ENCODE results near the gene DPH1. TPM values are rescaled to one million over a fixed set of nuclear protein-coding genes. Genes with fewer than 3 reads are reported as not detected.

The DPH1 gene
- total RNA-seq, 1 experiment from 2014 or later: 53.9 TPM

DNA sequence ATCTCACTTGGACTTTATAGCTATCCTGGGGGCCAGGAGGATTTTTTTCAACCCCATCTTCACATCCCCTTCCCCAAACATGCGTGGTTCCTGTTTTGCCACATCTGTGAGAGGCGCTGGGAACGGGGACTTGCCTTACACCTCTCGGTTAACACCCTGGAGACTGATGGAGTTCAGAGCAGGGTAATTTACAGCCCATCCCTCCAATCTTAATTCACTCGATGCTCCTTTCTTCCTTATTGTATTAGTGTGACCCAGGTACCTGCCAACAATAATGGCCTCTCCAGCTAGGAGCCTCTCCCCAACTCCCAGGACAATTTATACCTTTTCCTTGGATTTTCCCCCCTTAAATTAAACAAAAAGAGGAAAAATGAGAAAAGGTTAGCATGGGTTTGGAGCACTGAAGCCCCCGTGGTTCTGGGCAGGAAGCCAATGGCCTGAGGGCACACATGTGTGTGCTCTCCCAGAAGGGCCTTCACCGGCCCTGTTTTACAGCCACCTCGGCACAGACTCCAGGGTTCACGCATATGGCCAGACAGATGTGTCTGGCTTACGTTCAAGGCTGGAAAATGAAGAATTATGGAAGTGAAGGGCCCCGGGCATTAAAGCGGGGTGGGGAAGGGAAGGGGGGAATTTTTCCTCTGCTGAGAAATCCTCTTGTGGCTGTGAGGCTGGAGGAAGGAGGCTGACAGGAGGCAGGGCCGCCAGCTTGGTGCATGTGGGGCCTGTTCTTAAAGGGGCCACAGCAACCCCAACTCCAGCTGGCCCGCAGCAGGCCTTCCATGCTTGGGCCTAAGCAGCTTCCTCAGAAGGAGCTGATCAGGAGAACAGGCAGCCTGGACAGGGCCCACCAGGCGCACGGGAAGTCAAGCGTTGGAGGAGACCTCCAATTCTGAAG lies 46.4 kb downstream of the DPH1 start:
- no peak for DNase-seq (ENCODE audit: low read depth)

DNA sequence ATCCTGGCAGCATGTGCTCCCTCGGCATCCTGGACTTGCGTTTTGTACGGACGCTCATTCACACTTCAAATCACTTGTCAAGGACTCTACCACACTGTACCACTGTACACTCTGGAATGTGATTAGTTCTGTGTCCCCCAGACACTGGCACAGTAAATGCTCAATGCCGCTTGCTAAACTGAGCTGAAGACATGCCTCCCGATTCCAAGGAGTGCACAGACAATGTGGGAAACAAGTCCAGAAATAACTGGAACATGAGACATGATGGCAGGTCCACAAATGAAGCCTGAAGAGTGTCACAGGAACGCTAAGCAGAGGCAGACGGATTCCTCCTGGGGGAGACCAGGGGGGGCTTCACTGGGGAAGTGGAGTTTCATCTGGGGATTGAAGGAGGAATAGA lies 47.1 kb downstream of the DPH1 start:
- no peak for DNase-seq (ENCODE audit: low read depth)

DNA sequence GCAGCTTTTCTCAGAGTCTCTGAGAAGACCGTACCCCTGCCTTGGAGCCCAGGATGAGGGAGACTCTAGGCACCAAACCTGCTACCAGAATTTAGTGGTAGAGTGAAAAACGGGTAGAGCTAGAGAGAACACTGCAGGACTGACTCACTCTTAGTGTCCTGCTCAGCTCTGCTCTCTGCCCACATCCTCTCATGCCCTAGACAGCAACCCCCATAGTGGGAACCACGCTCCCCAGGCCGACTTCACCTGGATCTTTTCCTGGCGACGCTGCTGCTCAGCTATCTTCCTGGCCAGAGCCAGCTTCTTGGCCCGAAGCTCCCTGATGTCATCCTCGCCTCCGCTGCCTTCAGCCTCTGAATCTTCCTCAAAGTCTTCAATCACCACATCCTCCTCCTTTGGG lies 51.6 kb downstream of the DPH1 start:
- peak; percentile 93 for DNase-seq (ENCODE audit: low read depth)

DNA sequence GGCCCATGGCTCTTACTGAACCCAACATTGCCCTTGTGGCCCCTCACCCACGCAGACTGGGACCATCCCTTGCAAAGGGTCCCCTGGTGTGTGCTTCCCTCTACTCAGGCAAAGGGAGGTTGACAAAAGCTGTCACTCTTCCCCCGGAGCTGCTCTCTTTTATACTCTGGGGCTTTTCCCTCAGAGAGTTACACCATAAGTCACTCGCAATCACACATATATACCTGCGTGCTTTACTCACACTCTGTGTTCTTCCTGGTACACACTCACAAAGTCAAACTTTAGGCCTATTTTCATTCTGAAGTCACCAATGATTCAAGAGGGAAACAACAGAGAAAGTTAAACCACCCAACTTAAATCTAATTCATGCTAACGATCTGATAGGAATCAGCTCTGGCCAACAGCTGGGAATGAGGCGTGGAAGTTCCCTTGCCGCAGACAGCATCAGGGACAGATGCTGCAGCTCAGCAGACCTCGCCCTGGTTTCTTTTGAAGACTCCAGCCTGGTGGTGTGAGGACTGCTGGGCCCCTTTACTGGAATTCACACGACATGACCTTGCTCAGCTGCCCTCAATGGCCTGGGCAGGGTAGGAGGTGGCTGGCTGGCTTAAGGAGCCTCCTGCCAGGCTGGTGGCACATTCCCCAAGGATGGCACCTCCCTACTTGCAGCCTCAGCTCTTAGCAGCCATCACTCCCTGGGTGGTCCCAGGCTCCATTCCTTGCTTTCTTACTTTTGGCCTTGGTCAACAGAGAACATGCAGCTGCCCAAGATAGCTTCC lies 52.2 kb downstream of the DPH1 start:
- no peak for DNase-seq (ENCODE audit: low read depth)

DNA sequence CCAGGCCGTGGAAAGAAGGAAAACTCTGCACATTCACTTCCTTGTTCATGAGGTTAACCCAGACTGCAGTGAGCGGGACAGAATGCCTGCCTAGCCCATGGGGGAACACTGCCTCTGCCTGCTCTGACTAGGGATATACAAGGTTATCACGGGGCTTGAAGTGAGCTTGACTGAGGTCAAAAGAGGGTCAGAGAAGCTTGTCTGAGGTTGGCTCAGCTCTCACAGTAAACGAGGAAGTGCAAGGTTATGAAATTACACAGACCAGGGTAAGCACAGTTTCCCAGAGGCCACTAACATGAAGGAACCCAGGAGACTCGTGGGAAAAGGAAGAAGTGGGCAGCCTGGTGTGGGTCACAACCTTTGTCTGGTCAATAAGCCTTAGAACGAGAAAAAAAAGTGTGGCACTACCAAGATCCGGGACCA lies 53.7 kb downstream of the DPH1 start:
- DNase-seq (ENCODE audit: low read depth): no peak

DNA sequence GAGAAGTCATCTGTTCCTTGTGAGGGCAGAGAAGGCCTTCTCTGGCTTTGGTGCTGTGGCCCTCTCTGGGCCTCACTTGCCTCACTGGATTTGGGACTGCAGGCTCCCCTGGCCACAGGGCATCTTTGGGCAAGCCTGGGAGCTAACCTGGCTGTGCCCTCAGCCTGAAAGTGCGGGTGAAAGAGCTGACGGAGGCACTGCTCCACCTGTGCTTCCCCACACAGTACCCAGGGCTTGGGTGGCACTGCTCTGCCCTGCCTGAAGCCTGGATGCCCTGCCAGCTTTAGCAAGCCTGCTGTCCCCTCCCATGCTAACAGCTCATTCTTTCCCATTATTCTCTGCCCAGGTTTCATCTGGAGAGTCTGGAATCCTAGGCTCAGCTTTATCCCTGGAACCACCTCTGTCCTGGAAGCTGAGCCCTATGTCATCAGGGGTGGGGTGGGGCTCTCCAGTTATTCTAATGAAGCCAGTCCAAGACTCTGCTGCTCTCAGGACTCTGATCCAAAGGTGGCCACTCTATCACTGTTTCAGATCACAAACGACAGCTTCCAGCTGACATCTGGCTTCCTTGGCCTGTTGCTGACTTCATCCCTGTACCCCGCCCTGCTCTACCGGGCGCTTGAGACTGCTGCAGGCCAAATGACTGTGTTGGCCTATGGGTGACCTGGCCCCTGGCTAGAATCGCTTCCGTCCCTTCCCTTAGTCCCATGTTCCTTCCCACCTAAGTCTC lies 54.2 kb downstream of the DPH1 start:
- no peak for DNase-seq (ENCODE audit: low read depth)

DNA sequence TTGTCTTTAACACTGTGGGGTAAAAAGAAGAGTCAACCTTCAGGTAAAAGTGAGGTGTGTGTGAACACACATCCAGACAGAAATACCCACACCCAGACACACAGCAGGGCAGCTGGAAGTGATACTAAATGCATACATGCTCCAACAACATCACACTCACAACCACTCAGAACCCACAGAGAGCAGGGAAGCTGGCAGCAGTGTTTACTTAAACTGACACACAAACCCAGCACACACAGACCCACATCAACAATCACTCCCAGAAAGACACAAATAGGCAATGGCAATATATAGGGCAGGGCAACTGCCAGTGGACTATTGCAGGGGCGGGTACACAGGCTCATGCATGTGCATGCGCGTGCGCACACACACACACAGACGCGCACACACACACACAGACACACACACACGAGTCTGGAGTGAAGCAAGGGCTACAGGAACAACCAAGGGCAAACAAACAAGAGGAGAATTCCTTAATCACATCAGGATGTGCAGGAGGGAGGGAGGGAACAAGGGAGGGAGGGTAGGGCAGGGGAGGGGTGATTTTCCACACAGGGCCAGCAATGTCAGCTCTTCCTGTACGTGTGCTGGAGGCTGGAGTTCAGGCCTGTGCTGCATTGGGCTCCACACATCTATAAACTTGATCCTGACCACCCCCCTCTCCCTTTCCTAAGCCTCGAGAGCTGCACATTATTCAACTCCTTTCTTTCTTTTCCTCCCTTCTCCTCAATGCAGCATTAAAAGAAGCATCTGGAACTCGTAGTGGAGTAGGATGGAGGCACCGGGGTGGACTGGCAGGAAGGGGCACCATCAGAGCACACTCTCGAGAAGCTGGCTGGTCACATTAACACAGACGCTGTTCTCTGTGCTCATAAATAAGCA lies 55.1 kb downstream of the DPH1 start:
- DNase-seq (ENCODE audit: low read depth): no peak

DNA sequence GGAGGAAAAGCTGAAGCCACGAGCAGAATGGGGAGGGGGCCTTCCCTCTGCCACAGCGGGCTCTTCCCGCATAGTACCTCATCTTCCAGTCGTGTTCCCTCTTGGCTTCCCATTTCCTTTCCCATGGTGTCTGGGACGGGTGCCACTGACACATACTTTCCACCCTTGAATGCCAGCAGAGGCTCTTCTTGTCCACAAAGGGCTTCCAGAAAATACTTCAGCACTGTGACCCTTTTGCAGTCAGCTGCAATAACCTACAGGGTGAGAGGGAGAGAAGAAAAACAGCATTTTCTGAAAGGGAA lies 55.6 kb downstream of the DPH1 start:
- no peak for DNase-seq (ENCODE audit: low read depth)

DNA sequence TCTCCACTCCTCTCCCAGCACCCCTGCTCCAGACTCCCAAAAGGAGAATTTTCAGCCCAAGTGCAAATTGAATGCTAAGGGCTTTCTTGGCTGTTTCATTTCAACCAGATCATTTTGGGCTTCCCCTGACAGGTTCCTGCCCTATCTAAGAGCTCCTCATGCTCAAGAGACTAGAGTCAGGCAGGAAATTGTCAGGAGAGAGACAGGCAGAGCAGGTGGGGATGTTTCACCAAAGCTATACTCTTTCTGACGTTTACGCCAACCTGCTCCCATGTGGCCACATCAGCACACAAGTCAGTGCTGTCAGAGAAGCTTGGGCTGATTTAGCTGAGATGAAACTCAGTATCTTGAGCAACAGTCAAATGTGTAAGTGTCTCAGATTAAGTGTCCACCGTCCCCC lies 56.4 kb downstream of the DPH1 start:
- no peak for DNase-seq (ENCODE audit: low read depth)

DNA sequence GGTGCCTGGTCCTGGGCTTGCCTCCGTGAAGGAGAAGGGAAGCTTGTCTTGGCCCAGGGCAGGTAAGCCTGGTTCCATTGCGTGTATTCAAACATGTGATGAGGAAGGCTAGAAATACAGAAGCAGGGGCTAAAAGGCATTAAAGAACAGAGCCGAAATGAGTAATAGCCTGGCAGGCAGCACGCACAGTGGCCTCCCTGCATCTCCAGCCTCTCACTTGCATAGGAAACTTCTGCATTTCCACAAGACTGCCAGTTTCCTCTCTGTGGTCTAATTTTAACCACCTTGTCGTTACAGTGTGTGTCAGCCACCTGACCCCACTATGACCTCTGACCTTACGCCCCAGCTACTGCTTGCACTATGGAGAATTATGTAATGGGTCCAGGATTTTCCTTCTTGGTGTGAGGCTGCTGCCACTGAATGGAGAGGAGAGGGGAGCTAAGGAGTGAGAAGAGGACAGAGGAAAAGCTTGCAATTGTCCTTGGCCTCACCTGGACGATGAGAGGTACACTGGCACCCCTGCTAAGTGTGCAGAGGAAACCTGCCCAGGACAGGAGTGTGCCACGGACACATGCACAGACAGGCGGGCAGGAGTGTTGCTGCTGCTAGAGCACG lies 57.8 kb downstream of the DPH1 start:
- DNase-seq (ENCODE audit: low read depth): peak; percentile 47

DNA sequence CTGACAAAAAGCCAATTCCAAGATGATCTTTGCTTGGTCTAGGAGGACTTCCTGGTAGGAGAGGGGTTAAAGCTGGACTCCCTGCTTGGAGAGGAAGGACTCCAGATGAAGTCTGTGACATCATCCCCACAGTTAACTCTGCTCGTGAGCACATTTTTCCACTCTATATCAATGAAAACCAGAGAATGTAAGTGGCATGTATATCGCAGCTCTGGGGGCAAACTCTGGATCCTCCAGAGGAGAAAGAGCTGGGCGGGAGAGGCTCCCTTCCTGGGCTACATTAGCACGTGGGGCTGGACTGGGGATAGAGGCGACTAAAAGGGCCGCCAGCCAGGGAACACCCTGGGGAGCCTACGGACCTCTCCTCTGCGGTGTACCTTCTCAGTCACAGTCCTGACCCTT lies 59.1 kb downstream of the DPH1 start:
- no peak for DNase-seq (ENCODE audit: low read depth)

DNA sequence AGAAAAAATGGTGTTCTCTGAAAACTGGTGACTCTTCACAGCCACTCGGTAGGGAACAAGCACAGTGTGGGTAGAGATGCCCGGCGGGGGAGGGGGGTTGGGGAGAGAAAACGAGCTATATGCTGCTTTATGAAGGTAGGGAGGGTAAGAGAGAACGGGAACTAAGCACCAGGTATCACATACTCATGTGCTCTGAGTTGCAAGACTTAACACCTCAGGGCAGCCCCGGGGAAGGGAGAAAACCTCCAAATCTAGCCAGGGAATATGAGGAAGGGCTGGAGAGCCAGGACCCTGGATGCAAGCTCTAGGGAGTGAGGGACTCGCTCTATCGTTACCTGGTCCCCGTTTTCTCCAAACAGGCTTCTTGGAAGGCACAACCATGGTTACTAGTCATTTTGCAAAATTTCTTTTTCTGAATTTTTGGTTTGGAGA lies 60.3 kb downstream of the DPH1 start:
- DNase-seq (ENCODE audit: low read depth): no peak

DNA sequence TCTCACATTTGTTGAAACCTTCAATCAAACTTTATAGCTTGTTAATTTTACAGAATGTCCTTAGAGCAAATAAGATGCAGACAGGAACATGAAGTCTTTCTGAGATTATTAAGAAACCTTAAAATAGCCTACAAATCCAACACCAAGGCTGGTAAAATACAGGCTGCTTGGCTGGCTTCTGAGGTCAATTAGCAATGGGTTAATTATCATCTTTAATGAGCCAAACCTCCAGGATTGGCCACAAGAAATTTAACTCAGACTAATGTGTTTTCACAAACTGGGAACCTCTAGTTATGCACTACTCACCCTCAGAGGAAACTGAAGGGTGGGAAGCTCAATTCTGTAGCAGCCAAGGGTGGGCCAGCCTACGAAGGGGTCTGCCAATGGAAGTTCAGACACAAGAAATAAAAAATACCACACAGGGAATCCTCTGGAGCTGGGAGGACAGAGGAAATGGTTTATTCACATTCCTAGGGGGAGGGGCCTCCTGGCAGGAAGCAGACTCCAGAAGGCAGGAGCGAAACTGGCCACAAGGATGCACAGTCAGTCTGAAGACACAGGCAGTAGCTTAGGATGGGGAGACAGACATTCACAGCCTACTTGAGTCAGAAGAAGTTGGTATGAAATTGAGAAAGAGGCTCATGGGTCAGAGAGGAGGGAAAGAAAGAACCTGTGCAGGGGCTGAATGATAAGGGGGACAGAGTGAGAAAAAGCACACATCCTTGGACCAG lies 61.0 kb downstream of the DPH1 start:
- DNase-seq (ENCODE audit: low read depth): peak; percentile 95

DNA sequence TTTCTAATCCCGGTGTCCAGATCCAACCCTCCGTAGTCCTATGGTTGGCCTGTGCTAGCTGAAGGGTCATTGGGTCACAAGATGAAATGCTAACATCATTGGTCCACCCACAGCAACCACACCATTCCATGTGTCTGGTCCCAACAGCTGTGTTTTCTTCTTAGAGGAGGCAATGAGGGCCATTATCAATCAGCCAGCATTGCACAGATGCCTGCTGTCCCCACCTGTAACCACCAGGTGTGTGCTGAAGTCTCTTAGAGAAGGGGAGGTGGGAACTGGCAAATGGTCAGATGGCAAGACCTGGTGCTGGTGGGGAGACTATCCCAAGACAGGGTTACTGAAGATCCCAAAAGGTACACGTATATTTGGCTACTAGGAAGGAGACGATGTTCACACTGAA lies 62.3 kb downstream of the DPH1 start:
- DNase-seq (ENCODE audit: low read depth): no peak

DNA sequence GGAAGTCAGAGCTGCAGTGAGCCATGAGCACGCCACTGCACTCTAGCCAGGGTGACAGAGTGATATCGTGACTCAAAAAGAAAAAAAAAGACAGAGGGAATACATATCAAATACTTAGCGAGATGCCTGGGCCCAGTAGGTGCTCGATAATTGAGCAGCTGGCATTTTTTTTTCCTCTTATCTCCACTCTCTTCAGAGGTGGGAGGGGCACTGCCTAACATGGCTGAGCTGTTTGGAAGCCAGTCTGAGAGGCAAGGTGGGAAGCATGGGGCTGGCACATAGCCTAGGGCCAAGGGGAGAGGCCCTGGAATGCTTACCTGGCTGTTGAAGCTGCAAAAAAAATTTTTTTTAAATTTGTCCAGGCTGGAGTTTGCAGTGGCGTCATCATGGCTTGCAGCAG lies 63.4 kb downstream of the DPH1 start:
- no peak for DNase-seq (ENCODE audit: low read depth)

Small RNA genes lying within 50 kb of the gene (small RNA-seq; reads per million reads assigned to genes)
- gene AC090617.9 (not detected), gene MIR132 (0.43 reads per million, percentile 49 among the genes with 10 or more reads in this experiment), gene MIR212 (0.16 reads per million), gene OVCA2 (not detected)

Other genes starting within 250 kb of the DPH1 start
- 10.7 and 13.0 TPM in 2 replicates for gene SMYD4, start 200.3 kb upstream of the DPH1 start, total RNA-seq (2014; rRNA removed; shearing (Covaris generic))
- 30.1 and 59.9 TPM in 2 replicates for gene RPA1, start 200.1 kb upstream of the DPH1 start, total RNA-seq (2014; rRNA removed; shearing (Covaris generic))
- 4.3 and 5.6 TPM in 2 replicates for gene RTN4RL1, start 4.8 kb upstream of the DPH1 start, total RNA-seq (2014; rRNA removed; shearing (Covaris generic))
- 44.3 and 54.9 TPM in 2 replicates for gene OVCA2, start 11.9 kb downstream of the DPH1 start, total RNA-seq (2014; rRNA removed; shearing (Covaris generic))
- gene HIC1, start 24.9 kb downstream of the DPH1 start, total RNA-seq (2014; rRNA removed; shearing (Covaris generic)): 0.53 and 0.79 TPM in 2 replicates